HG03139 (cell line): Measurements from ENCODE around the gene C1orf21.
"Not testable (repeated sequence)": the region's sequence is repeated elsewhere in the genome, so short reads cannot be mapped to it uniquely, and the experiment has no call there.

ENCODE experiments used
- ATAC-seq: cut with Tn5 transposase; IDR thresholded peaks from one replicate; pipeline ENCODE4 v1.9.1; 2021; ENCODE audit not compliant: unreplicated experiment

C1orf21 gene

DNA sequence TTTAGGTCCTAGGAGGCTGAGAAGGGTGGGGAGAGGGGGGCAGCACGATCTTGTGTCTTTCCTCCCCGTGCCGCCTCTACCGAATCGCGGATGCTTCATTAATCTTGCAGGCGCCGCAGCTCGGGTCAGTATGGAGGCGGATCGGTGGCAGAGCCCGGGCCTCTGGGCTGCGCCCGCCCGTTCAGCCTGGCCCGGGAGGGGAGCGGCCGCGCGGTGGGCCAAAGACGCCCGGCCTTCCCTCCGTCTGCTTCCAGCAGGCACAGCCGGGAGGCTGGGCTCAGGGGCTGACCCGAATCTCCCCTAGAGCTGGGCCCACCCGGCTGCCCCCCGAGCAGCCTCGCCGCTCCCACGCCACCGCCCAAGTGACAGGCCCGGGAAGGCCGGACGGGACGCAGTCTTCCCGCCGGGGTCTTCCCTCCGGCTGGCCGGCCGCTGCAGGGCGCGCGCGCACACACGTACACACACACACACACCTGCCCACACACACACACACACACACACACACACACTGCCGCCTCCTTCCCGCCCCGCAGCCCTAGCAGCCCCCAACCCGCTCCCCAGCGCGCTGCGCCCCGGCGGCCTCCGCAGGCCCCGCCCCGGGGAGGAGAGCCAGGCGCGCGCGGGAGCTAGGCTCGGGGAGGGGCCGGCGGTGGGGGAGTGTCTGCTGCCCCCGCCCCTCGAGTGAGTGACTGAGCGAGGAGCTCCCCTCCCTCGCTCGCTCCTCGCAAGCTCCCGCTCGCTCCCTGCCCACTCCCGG, at the start of gene C1orf21:
Gene C1orf21, plus strand, starts transcription at position 718 of the 757 bp plus-strand sequence. CDS start 90,481 bp downstream, outside the sequence.
- ATAC-seq = peak; percentile 86

DNA sequence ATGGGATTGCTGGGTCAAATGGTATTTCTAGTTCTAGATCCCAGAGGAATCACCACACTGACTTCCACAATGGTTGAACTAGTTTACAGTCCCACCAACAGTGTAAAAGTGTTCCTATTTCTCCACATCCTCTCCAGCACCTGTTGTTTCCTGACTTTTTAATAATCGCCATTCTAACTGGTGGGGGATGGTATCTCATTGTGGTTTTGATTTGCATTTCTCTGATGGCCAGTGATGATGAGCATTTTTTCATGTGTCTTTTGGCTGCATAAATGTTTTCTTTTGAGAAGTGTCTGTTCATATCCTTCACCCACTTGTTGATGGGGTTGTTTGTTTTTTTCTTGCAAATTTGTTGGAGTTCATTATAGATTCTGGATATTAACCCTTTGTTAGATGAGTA, 49.0 kb upstream of the C1orf21 start:
- ATAC-seq = not testable (repeated sequence)

- ATAC-seq = no peak
Observed at GRCh38 chr1:184340984-184341383, 45.8 kb upstream of the C1orf21 start.

DNA sequence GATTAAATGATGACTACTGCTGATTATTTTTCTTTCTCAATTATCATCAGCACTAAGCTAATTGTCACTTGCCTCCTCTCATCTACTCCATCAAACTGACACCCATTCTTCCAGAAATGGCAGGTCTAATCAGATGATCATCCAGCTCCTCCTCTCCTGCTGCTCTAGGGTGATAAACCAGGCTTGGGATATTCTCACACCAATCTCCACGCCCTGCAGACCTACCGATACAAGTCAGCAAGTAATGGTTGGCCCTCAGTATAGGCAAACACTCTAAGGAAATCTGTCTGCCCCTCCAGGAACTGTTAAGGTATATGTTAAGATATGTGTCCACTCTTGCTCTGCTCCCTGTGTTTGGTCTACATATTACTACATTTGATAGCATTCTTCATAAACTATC, 36.3 kb upstream of the C1orf21 start:
- no peak for ATAC-seq

DNA sequence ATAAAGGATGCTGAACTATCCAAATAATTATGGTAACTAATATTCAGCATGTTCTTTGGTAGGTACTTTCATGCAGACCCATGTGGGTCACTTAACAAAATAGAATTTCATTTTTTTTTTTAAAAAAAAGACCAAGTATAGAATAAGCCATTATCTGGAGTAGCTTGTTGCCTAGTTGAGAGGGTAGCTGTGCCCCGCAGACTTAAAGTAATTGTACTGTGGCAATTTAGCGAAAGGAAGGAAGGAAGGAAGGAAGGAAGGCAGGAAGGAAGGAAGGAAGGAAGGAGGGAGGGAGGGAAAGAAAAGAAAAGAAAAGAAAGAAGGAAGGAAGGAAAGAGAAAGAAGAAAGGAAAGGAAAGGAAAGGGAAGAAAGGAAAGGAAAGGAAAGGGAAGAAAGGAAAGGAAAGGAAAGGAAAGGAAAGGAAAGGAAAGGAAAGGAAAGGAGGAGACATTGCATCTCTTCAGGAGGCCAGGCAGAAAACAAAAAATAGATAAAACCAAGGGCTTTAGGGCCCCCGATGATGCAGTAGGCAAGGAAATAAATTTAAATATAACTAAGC, 35.3 kb upstream of the C1orf21 start:
- no peak for ATAC-seq

GRCh38 chr1:184352776-184353175, 34.1 kb upstream of the C1orf21 start:
- ATAC-seq = no peak

- ATAC-seq = no peak
Observed at GRCh38 chr1:184354719-184355118, 32.1 kb upstream of the C1orf21 start.

- no peak for ATAC-seq
Observed at GRCh38 chr1:184356891-184357290, 29.9 kb upstream of the C1orf21 start.

DNA sequence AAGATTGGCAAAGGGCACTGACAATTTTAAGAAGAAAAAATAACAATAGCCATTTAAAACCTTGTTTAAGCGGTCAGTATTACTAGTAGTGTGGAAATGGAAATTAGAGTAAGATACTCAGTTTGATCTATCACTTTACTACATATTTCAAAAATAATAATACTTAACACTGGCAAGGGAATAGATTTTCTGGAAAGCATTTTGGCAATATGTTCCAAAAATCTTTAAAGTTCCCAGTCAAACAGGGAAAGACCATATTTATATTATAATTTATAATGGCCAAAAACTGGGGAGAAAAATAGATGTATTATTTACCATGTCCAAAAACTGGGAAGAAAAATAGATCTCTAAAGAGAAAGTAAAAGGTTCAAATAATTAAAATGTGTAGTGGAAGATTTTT, 28.6 kb upstream of the C1orf21 start:
- ATAC-seq = no peak

- no peak for ATAC-seq
Observed at GRCh38 chr1:184359909-184360308, 26.9 kb upstream of the C1orf21 start.

DNA sequence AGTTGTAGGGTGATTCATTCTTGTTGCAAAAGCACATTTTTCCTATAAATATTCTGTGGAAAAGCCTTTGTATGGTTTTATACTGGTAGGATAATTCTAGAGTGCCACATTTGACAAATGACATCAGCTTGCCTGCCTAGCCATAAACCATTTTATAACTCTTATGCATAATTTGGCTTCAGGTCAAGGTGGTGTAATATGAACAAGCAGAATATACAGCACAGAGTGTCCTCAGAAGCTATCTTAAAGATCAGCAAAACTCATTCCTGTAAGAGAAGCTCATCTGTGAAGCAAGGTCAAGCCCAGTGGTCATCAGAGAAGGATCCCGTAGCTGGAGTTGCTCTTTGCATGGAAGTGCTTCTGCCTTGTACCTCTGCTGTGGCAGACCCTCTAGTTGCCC, 24.0 kb upstream of the C1orf21 start:
- ATAC-seq = no peak

DNA sequence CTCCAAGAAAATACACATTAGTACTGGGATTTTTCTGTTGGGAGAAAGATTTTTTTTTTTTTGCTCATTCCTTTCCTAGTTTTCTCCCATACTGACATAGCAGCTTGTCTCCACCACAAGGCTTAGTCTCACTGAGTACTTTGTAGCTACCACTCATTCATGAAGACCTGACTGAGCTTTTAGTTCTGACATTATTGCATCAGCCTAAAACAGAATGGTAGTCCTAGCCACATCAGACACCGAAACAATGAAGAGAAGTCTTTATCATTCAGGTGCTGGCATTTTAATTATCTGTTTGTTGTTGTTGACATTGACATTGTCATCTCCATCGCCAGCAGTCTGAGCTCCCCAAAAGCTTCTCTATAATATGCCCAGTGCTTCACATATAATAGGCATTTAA, 21.1 kb upstream of the C1orf21 start:
- no peak for ATAC-seq

DNA sequence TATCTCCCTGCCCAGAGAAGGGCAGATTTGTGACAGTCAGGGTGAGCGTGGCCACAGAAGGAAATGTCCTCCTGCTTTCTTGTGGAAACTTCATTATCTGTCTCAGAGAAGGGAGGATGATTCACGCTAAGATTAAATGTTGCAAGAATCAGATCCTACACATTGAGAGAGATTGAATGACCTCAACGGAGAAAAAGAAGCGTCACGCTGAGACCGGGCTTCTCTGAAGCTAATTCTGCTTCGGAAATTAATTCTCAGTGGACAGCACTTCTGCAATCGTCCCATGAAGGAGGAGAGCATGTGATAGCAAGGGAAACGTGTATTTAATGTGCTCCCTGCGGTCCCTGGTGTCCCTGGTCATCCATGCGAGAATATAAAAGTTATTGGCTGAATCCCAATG, 19.8 kb upstream of the C1orf21 start:
- ATAC-seq = no peak

DNA sequence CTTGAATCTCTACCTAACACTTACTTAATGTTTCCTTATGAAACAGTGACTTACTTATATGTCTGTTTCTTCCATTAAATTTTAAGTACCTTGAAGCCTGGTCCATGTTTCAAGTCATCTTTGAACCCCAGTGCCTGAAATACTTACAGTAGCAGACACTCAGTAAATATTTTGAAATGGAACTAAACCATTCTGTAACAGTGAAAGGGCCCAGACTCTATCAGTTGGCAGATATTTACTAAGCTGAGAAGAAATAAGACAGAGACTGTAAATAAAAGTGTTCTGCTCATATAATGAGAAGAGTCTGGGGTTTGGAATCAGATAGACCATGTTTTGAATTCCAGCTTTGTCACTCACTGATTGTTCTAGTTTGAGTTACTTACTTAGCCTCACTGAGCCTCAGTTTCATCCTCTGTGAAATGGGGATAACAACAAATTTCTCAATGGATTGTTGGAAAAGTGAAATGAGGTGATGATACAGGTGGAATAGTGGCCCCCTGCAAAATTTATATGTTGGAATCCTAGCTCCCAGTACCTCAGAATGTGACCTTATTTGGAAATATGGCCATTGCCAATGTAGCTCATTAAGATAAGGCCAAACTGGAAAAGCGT, 19.3 kb upstream of the C1orf21 start:
- no peak for ATAC-seq

DNA sequence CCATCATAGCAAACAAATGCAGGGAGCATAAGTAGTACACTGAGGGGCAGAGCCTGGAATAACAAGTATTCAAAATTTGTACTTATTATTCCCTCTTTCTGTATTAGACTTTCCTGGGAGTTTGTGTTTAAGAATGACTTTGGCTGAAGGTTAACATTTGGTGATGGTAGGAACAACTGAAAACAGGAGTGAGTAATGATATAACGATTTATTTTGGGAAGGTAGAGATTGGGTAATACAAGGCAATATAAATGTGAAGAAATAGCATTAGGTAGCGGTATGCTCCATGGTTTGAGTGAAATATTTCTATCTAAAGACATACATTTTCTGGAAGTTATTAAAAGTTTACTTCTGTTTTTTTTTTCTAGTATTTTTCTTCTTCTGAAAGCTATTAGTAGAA, 18.5 kb upstream of the C1orf21 start:
- ATAC-seq = no peak

DNA sequence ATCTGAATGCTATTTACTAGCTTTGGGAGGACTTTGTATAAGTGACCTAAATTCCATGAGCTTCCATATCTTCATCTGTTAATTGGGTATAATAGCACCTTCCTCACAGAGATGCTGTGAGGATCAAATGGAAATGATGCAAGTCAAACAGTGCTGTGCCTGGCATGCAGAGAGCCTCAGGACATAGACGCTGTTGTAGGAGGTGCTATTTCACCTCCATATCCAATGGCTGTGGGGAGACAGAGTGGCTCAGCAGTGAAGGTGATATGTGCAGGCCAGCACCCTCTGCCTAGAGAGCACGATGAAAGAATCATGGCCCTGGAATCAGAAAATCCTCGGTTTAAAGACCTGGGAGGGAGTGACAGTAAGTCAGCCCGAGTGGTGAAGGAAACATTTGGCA, 16.0 kb upstream of the C1orf21 start:
- ATAC-seq = no peak

GRCh38 chr1:184373155-184373554, 13.7 kb upstream of the C1orf21 start:
- ATAC-seq = no peak

- ATAC-seq = no peak
Observed at GRCh38 chr1:184376369-184376768, 10.5 kb upstream of the C1orf21 start.

GRCh38 chr1:184379111-184379752, 7.6 kb upstream of the C1orf21 start:
- no peak for ATAC-seq

- ATAC-seq = no peak
Observed at GRCh38 chr1:184380468-184380867, 6.4 kb upstream of the C1orf21 start.

GRCh38 chr1:184383772-184384323, 3.0 kb upstream of the C1orf21 start:
- no peak for ATAC-seq

DNA sequence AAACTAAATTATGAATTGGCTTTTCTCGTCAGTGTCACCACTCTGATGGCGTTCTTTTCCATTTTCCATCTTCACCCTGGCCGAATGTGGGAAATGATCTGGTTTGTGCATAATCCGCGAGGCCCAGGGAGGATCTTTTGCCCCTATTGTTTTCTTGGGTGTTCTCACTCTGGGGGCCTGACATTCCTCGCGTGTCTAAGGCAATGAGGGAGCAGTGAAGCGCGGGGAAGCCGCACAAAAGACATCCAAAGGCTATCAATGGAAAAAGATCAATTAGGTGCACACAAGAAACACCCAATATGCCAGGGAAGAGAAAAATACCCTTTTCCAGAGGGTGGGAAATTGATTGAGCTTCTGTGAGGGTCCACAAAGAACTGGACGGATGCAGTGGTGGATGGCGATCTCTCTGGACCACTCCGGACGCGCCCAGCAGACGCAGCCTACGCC, 941 bp upstream of the C1orf21 start:
- ATAC-seq = no peak
